GM18520 (cell line): ENCODE results near the gene IQCB1.
A peak's percentile ranks its signal among the peaks of the same experiment; 100 is the strongest.
"Not testable (repeated sequence)": the region's sequence is repeated elsewhere in the genome, so short reads cannot be mapped to it uniquely, and the experiment has no call there.

Source experiments
- ATAC-seq: cut with Tn5 transposase; IDR thresholded peaks from one replicate; pipeline ENCODE4 v1.9.1; 2021; ENCODE audit not compliant: unreplicated experiment

IQCB1 gene

GRCh38 chr3:121749276-121750086, 85.4 kb downstream of the IQCB1 start, which contains the start of gene GOLGB1:
Gene GOLGB1, minus strand, starts transcription at chr3:121749741. Its CDS starts 18,770 bp downstream, at chr3:121730971.
- peak; percentile 99 for ATAC-seq

- ATAC-seq: no peak
These were observed 86.1 kb downstream of the IQCB1 start for GRCh38 chr3:121748680-121749275.

- ATAC-seq: no peak
These were observed 86.9 kb downstream of the IQCB1 start for GRCh38 chr3:121747976-121748375.

GRCh38 chr3:121743106-121743505, 91.8 kb downstream of the IQCB1 start:
- ATAC-seq: not testable (repeated sequence)

- ATAC-seq: no peak
These were observed 94.0 kb downstream of the IQCB1 start for GRCh38 chr3:121740896-121741295.

- no peak for ATAC-seq
These were observed 95.0 kb downstream of the IQCB1 start for GRCh38 chr3:121739902-121740301.

GRCh38 chr3:121737644-121738043, 97.2 kb downstream of the IQCB1 start:
- no peak for ATAC-seq

- no peak for ATAC-seq
These were observed 98.7 kb downstream of the IQCB1 start for GRCh38 chr3:121736112-121736511.

GRCh38 chr3:121735047-121735696, 99.7 kb downstream of the IQCB1 start:
- ATAC-seq: peak; percentile 96

GRCh38 chr3:121730940-121731687, 103.7 kb downstream of the IQCB1 start:
- ATAC-seq: no peak

- peak; percentile 69 for ATAC-seq
These were observed 110.7 kb downstream of the IQCB1 start for GRCh38 chr3:121724130-121724529.

GRCh38 chr3:121723485-121723884, 111.4 kb downstream of the IQCB1 start:
- no peak for ATAC-seq

- no peak for ATAC-seq
These were observed 112.4 kb downstream of the IQCB1 start for GRCh38 chr3:121722411-121722810.

GRCh38 chr3:121720163-121720562, 114.7 kb downstream of the IQCB1 start:
- ATAC-seq: no peak
